Muscle layer of duodenum (tissue), 2 donors: ENCODE results near the gene LYSMD2.

Experiments
- H3K27ac ChIP-seq: one replicate; pipeline ENCODE4 v1.7.0; 2013; ENCODE audit warnings: mild to moderate bottlenecking, low read length
- H3K27me3 ChIP-seq: one replicate; pipeline ENCODE4 v1.7.0; 2013; ENCODE audit warnings: low read depth, mild to moderate bottlenecking, control low read depth, low read length
- H3K36me3 ChIP-seq, 2 donors: one replicate each; pipeline ENCODE4 v1.7.0; 2013; ENCODE audit warnings: low read length in 2 of 2, control low read depth in 1 of 2, mild to moderate bottlenecking in 1 of 2; ENCODE audit not compliant: insufficient read depth in 2 of 2, control insufficient read depth in 1 of 2
- H3K4me1 ChIP-seq, 2 donors: one replicate each; pipeline ENCODE4 v1.7.0; 2013; ENCODE audit warnings: low read length in 2 of 2, mild to moderate bottlenecking in 2 of 2, control low read depth in 1 of 2, moderate library complexity in 1 of 2; ENCODE audit not compliant: insufficient read depth in 2 of 2, control insufficient read depth in 1 of 2
- H3K4me3 ChIP-seq, 2 donors: one replicate each; pipeline ENCODE4 v1.7.0; 2013; ENCODE audit warnings: low read length in 2 of 2, low read depth in 1 of 2, mild to moderate bottlenecking in 1 of 2
- H3K9me3 ChIP-seq, 2 donors: one replicate each; pipeline ENCODE4 v1.7.0; 2013; ENCODE audit warnings: low read length in 2 of 2, control low read depth in 1 of 2, mild to moderate bottlenecking in 1 of 2; ENCODE audit not compliant: control insufficient read depth in 1 of 2
- donor health status: healthy.

Gene LYSMD2

DNA sequence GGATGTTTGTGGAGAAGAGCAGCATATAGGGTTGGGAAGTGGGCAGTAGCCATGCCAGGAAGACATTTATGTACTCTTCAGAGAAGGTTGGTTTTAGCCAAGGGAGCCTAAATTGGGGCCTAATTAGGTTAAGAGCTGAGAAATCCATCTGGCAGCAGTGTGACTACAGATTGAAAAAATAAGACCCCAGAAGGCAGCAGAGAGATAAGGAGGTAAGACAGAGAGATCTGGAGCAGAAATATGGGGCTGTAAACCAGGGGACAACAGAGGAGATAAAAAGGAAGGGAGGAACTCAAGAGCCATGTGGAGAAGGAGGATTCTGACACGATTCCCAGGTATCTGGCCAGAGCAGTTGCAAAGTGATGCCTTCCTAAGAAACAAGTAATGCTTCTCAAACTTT lies 23.3 kb downstream of the LYSMD2 start:
- Histone ChIP-seq H3K4me1 (no peaks in the 10 kb centered on the region), H3K27me3 (no peaks in the 10 kb centered on the region), H3K4me3 (no peak overlapping the region), H3K9me3 (no peaks in the 10 kb centered on the region), H3K36me3 (no peaks in the 10 kb centered on the region), H3K27ac (no peak overlapping the region)

GRCh38 chr15:51709031-51709430 lies 28.4 kb downstream of the LYSMD2 start:
- H3K27me3 ChIP-seq = no peaks in the 10 kb centered on the region
- H3K36me3 ChIP-seq = no peaks in the 10 kb centered on the region
- peaks cover 0 to 5% of the 10 kb centered on the region in 2 donors for H3K4me1 ChIP-seq
- no peak overlapping the region for H3K27ac ChIP-seq
- no peak overlapping the region for H3K4me3 ChIP-seq
- no peaks in the 10 kb centered on the region for H3K9me3 ChIP-seq

GRCh38 chr15:51708013-51708412 lies 29.4 kb downstream of the LYSMD2 start:
- no peak overlapping the region for H3K4me3 ChIP-seq
- H3K27me3 ChIP-seq = no peaks in the 10 kb centered on the region
- no peaks in the 10 kb centered on the region for H3K36me3 ChIP-seq
- H3K9me3 ChIP-seq = no peaks in the 10 kb centered on the region
- no peak overlapping the region for H3K27ac ChIP-seq
- peaks cover 0 to 5% of the 10 kb centered on the region in 2 donors for H3K4me1 ChIP-seq

- no peak overlapping the region for H3K27ac ChIP-seq
- peaks cover 0 to 5% of the 10 kb centered on the region in 2 donors for H3K4me1 ChIP-seq
- H3K9me3 ChIP-seq = no peaks in the 10 kb centered on the region
- H3K4me3 ChIP-seq = no peak overlapping the region
- H3K27me3 ChIP-seq = no peaks in the 10 kb centered on the region
- no peaks in the 10 kb centered on the region for H3K36me3 ChIP-seq
These were observed 30.4 kb downstream of the LYSMD2 start for GRCh38 chr15:51706926-51707608.

GRCh38 chr15:51706291-51706690 lies 31.2 kb downstream of the LYSMD2 start:
- Histone ChIP-seq H3K27ac (no peak overlapping the region), H3K27me3 (no peaks in the 10 kb centered on the region), H3K9me3 (no peaks in the 10 kb centered on the region), H3K4me3 (no peak overlapping the region), H3K4me1 (peaks cover 0 to 5% of the 10 kb centered on the region in 2 donors), H3K36me3 (no peaks in the 10 kb centered on the region)

- Histone ChIP-seq H3K36me3 (no peaks in the 10 kb centered on the region), H3K4me1 (no peaks in the 10 kb centered on the region), H3K27me3 (no peaks in the 10 kb centered on the region), H3K4me3 (no peak overlapping the region), H3K27ac (no peak overlapping the region), H3K9me3 (no peaks in the 10 kb centered on the region)
These were observed 34.7 kb downstream of the LYSMD2 start for GRCh38 chr15:51702710-51703109.

DNA sequence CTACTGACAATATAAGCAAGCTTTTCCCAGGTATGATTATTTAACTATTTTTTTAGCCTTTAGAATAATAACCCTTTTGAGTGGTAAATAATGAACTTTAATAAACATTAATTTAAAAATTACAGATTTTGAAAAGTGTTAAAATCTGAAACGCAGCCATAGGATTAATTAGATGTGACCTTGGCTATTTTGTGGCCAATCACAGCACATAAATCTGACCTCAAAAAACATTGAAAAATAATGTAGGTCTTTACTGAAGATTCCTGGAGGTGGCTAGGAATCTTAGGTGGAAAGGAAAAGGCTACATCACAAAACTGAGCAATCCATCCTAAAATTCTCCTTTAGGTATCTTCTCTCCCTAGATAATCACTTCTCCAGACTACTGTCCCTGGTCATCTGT lies 38.1 kb downstream of the LYSMD2 start:
- no peaks in the 10 kb centered on the region for H3K4me1 ChIP-seq
- H3K9me3 ChIP-seq = no peaks in the 10 kb centered on the region
- no peaks in the 10 kb centered on the region for H3K36me3 ChIP-seq
- H3K27me3 ChIP-seq = no peaks in the 10 kb centered on the region
- H3K27ac ChIP-seq = no peak overlapping the region
- no peak overlapping the region for H3K4me3 ChIP-seq

GRCh38 chr15:51697163-51697562 lies 40.3 kb downstream of the LYSMD2 start:
- Histone ChIP-seq H3K4me1 (no peaks in the 10 kb centered on the region), H3K9me3 (no peaks in the 10 kb centered on the region), H3K27ac (no peak overlapping the region), H3K36me3 (no peaks in the 10 kb centered on the region), H3K27me3 (no peaks in the 10 kb centered on the region), H3K4me3 (no peak overlapping the region)

DNA sequence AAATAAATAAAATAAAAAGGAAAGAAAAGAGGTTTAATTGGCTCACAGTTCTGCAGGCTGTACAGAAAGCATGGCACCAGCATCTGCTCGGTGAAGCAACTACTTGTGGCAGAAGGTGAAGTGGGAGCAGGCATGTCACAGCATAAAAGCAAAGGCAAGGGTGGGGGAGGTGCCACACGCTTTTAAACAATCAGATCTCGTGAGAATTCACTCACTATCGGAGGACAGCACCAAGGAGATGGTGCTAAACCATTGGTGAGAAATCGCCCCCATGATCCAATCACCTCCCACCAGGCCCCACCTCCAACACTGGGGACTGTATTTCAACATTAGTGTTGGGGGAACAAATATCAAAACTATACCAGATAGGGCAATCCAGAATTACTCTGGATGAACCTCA lies 40.9 kb downstream of the LYSMD2 start:
- H3K36me3 ChIP-seq = no peaks in the 10 kb centered on the region
- no peaks in the 10 kb centered on the region for H3K9me3 ChIP-seq
- H3K27me3 ChIP-seq = no peaks in the 10 kb centered on the region
- H3K27ac ChIP-seq = no peak overlapping the region
- no peak overlapping the region for H3K4me3 ChIP-seq
- H3K4me1 ChIP-seq = no peaks in the 10 kb centered on the region

DNA sequence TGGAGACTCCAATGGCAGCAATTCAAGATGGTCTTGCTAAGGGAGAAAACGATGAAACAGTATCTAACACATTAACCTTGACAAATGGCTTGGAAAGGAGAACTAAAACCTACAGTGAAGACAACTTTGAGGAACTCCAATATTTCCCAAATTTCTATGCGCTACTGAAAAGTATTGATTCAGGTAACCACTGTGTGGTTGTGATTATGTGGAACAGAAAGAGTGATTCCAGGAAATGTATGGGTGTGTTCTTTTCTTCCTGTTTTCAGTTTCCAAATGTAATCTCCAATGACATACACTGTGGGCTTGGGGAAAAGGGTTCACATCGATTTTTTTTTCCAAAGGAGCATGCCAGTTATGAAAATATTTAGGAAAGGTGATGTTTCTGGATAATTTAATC lies 45.3 kb downstream of the LYSMD2 start:
- Histone ChIP-seq H3K27me3 (no peaks in the 10 kb centered on the region), H3K27ac (no peak overlapping the region), H3K36me3 (no peaks in the 10 kb centered on the region), H3K4me3 (no peak overlapping the region), H3K4me1 (no peaks in the 10 kb centered on the region), H3K9me3 (no peaks in the 10 kb centered on the region)

DNA sequence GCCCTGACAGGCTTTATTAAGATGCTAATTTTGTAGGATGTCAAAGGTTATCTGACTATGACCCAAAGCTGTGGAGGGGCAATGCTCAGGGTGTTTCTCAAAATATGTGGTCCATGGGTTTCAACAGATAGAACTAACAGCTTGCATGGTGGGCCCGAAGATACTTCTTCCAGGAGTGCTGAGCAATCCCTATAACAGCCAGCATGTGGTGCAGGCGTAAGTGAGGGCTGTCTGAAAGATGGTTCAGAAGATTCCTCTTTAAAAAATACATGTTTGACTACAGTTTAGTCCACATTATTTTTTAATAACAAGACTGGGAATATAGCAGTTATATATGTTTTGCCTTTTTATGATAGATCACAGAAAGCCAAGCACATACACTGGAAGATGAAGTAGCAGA lies 48.6 kb downstream of the LYSMD2 start:
- no peaks in the 10 kb centered on the region for H3K9me3 ChIP-seq
- no peak overlapping the region for H3K4me3 ChIP-seq
- H3K4me1 ChIP-seq = no peaks in the 10 kb centered on the region
- no peaks in the 10 kb centered on the region for H3K36me3 ChIP-seq
- no peaks in the 10 kb centered on the region for H3K27me3 ChIP-seq
- H3K27ac ChIP-seq = no peak overlapping the region

- H3K4me1 ChIP-seq = no peaks in the 10 kb centered on the region
- no peak overlapping the region for H3K4me3 ChIP-seq
- no peak overlapping the region for H3K27ac ChIP-seq
- no peaks in the 10 kb centered on the region for H3K9me3 ChIP-seq
- no peaks in the 10 kb centered on the region for H3K27me3 ChIP-seq
- H3K36me3 ChIP-seq = no peaks in the 10 kb centered on the region
These were observed 49.9 kb downstream of the LYSMD2 start for GRCh38 chr15:51687565-51687964.
